Measurements from ENCODE around the gene NPIPB2.
"Not testable (repeated sequence)": the region's sequence is repeated elsewhere in the genome, so short reads cannot be mapped to it uniquely, and the experiment has no call there.

The NPIPB2 gene

GRCh38 chr16:11955713-11956123 is 13.9 kb upstream of the NPIPB2 start:
- no peak overlapping the region for H3K4me3 ChIP-seq (ENCODE audit: low read depth, low read length)
- no peak for TF ChIP-seq CTCF (IDR thresholded peaks at IDR 0.05; ENCODE audit: low read depth, low read length)

GRCh38 chr16:11953576-11953975 is 11.7 kb upstream of the NPIPB2 start:
- H3K4me3 ChIP-seq (ENCODE audit: low read depth, low read length) = not testable (repeated sequence)

- no peak overlapping the region for H3K4me3 ChIP-seq (ENCODE audit: low read depth, low read length)
- TF ChIP-seq CTCF (IDR thresholded peaks at IDR 0.05; ENCODE audit: low read depth, low read length) = no peak
Measured at GRCh38 chr16:11950388-11950787, 8.5 kb upstream of the NPIPB2 start.

- no peak overlapping the region for H3K4me3 ChIP-seq (ENCODE audit: low read depth, low read length)
- TF ChIP-seq CTCF (IDR thresholded peaks at IDR 0.05; ENCODE audit: low read depth, low read length) = peak; percentile 45
Measured at GRCh38 chr16:11949527-11949926, 7.7 kb upstream of the NPIPB2 start.

GRCh38 chr16:11948819-11949218 is 7.0 kb upstream of the NPIPB2 start:
- no peak overlapping the region for H3K4me3 ChIP-seq (ENCODE audit: low read depth, low read length)
- TF ChIP-seq CTCF (IDR thresholded peaks at IDR 0.05; ENCODE audit: low read depth, low read length) = no peak

- no peak overlapping the region for H3K4me3 ChIP-seq (ENCODE audit: low read depth, low read length)
- TF ChIP-seq CTCF (IDR thresholded peaks at IDR 0.05; ENCODE audit: low read depth, low read length) = no peak
Measured at GRCh38 chr16:11946433-11946832, 4.6 kb upstream of the NPIPB2 start.

- H3K4me3 ChIP-seq (ENCODE audit: low read depth, low read length) = not testable (repeated sequence)
Measured at GRCh38 chr16:11927350-11927749, 14.5 kb downstream of the NPIPB2 start.

GRCh38 chr16:11924046-11924445 is 17.8 kb downstream of the NPIPB2 start:
- not testable (repeated sequence) for H3K4me3 ChIP-seq (ENCODE audit: low read depth, low read length)

- TF ChIP-seq CTCF (IDR thresholded peaks at IDR 0.05; ENCODE audit: low read depth, low read length) = no peak
- H3K4me3 ChIP-seq (ENCODE audit: low read depth, low read length) = peak overlapping the region; percentile 77
Measured at GRCh38 chr16:11916524-11917285, 25.1 kb downstream of the NPIPB2 start.

Measured in WI38 (cell line).